H9 (cell line): ENCODE data around the gene LDLRAD4. TPM values are rescaled to one million over a fixed set of nuclear protein-coding genes. Genes with fewer than 3 reads are reported as not detected.

ENCODE experiments used
- DNase-seq: peaks from one replicate; pipeline ENCODE4 v3.0.0-alpha.2; 2017
- H2AFZ ChIP-seq: one replicate; pipeline ENCODE4 v1.6.1; 2013; ENCODE audit warnings: mild to moderate bottlenecking, low read length, control low read depth, moderate library complexity
- H2AK5ac ChIP-seq: 2 replicates; pipeline ENCODE4 v1.6.1; 2013; ENCODE audit warnings: low read length, control low read depth, mixed read lengths; ENCODE audit not compliant: insufficient read length
- H2BK120ac ChIP-seq: one replicate; pipeline ENCODE4 v1.6.1; 2013; ENCODE audit warnings: low read depth, mild to moderate bottlenecking, low read length, control low read depth, inconsistent platforms; ENCODE audit not compliant: poor library complexity, severe bottlenecking
- H2BK12ac ChIP-seq: 2 replicates; pipeline ENCODE4 v1.6.1; 2013; ENCODE audit warnings: low read length, control low read depth, mixed read lengths, low read depth; ENCODE audit not compliant: insufficient read length
- H2BK15ac ChIP-seq: 2 replicates; pipeline ENCODE4 v1.6.1; 2013; ENCODE audit warnings: low read depth, low read length, control low read depth
- H2BK20ac ChIP-seq: one replicate; pipeline ENCODE4 v1.6.1; 2013; ENCODE audit warnings: low read depth, mild to moderate bottlenecking, low read length, control low read depth, inconsistent platforms; ENCODE audit not compliant: poor library complexity, severe bottlenecking
- H2BK5ac ChIP-seq: 2 replicates; pipeline ENCODE4 v1.6.1; 2013; ENCODE audit warnings: low read length, control low read depth, mixed read lengths; ENCODE audit not compliant: insufficient read length
- H3K14ac ChIP-seq: 2 replicates; pipeline ENCODE4 v1.6.1; 2013; ENCODE audit warnings: low read length, control low read depth; ENCODE audit not compliant: insufficient read depth
- H3K18ac ChIP-seq: 2 replicates; pipeline ENCODE4 v1.6.1; 2013; ENCODE audit warnings: low read depth, mild to moderate bottlenecking, mixed read lengths, low read length, control low read depth; ENCODE audit not compliant: insufficient read length
- H3K23ac ChIP-seq: 2 replicates; pipeline ENCODE4 v1.6.1; 2013; ENCODE audit warnings: low read length, control low read depth, mixed read lengths, low read depth; ENCODE audit not compliant: insufficient read length
- H3K23me2 ChIP-seq: 2 replicates; pipeline ENCODE4 v1.6.1; 2013; ENCODE audit warnings: low read depth, mild to moderate bottlenecking, mixed read lengths, low read length, control low read depth; ENCODE audit not compliant: insufficient read length, poor library complexity, severe bottlenecking
- H3K27ac ChIP-seq: 2 replicates; pipeline ENCODE4 v1.5.1; 2013; ENCODE audit warnings: low read length, control low read depth, mixed read lengths, low read depth; ENCODE audit not compliant: insufficient read length
- H3K27me3 ChIP-seq: 2 replicates; pipeline ENCODE4 v1.6.1; 2013; ENCODE audit warnings: low read length, control low read depth, inconsistent platforms; ENCODE audit not compliant: insufficient read depth
- H3K4ac ChIP-seq: 2 replicates; pipeline ENCODE4 v1.6.1; 2013; ENCODE audit warnings: low read depth, mild to moderate bottlenecking, control low read depth, inconsistent platforms, low read length, moderate library complexity
- H3K4me1 ChIP-seq: 2 replicates; pipeline ENCODE4 v1.6.1; 2013; ENCODE audit warnings: low read length, control low read depth, inconsistent platforms; ENCODE audit not compliant: insufficient read depth
- H3K4me2 ChIP-seq: 2 replicates; pipeline ENCODE4 v1.6.1; 2013; ENCODE audit warnings: low read length, control low read depth, mixed read lengths; ENCODE audit not compliant: insufficient read length, insufficient read depth
- H3K56ac ChIP-seq: 2 replicates; pipeline ENCODE4 v1.6.1; 2013; ENCODE audit warnings: low read depth, mild to moderate bottlenecking, mixed read lengths, low read length, control low read depth; ENCODE audit not compliant: insufficient read length
- H3K79me1 ChIP-seq: 2 replicates; pipeline ENCODE4 v1.6.1; 2013; ENCODE audit warnings: low read depth, mild to moderate bottlenecking, moderate library complexity, low read length, control low read depth, inconsistent platforms; ENCODE audit not compliant: insufficient read depth, poor library complexity, severe bottlenecking
- H3K79me2 ChIP-seq: 2 replicates; pipeline ENCODE4 v1.6.1; 2013; ENCODE audit warnings: low read length, control low read depth, inconsistent platforms; ENCODE audit not compliant: insufficient read depth
- H3K9ac ChIP-seq: 2 replicates; pipeline ENCODE4 v1.6.1; 2013; ENCODE audit warnings: low read length, control low read depth, mixed read lengths; ENCODE audit not compliant: insufficient read length; ENCODE audit errors: extremely low read depth
- H3K9me3 ChIP-seq: one replicate; pipeline ENCODE4 v1.6.1; 2013; ENCODE audit warnings: low read depth, low read length, inconsistent platforms; ENCODE audit not compliant: control insufficient read depth
- H3T11ph ChIP-seq: one replicate; pipeline ENCODE4 v1.6.1; 2013; ENCODE audit warnings: mild to moderate bottlenecking, low read length, control low read depth, inconsistent platforms
- H4K20me1 ChIP-seq: one replicate; pipeline ENCODE4 v1.6.1; 2013; ENCODE audit not compliant: control insufficient read depth, insufficient read length, insufficient read depth
- H4K5ac ChIP-seq: 2 replicates; pipeline ENCODE4 v1.6.1; 2013; ENCODE audit warnings: low read depth, mild to moderate bottlenecking, mixed read lengths, low read length, control low read depth; ENCODE audit not compliant: insufficient read length
- H4K8ac ChIP-seq: replicated peaks from 2 replicates; pipeline ENCODE4 v1.6.1; 2013; ENCODE audit warnings: low read length, control low read depth, mixed read lengths, low read depth; ENCODE audit not compliant: insufficient read length
- H4K91ac ChIP-seq: 2 replicates; pipeline ENCODE4 v1.6.1; 2013; ENCODE audit warnings: low read depth, mild to moderate bottlenecking, moderate library complexity, mixed read lengths, low read length, control low read depth; ENCODE audit not compliant: insufficient read length
- H3K27ac Mint-ChIP-seq, 3 experiments: 2 replicates in 2 of 3; 3 replicates in 1 of 3; pipeline ENCODE4 v1.8.0; 2020 to 2021; ENCODE audit warnings: mixed read lengths in 3 of 3, mild to moderate bottlenecking in 1 of 3, moderate library complexity in 1 of 3
- H3K27me3 Mint-ChIP-seq: 2 replicates; pipeline ENCODE4 v1.8.0; 2021; ENCODE audit warnings: low read depth, mild to moderate bottlenecking, moderate library complexity, mixed read lengths
- H3K36me3 Mint-ChIP-seq, 3 experiments: 2 replicates in 2 of 3; 3 replicates in 1 of 3; pipeline ENCODE4 v1.8.0; 2020 to 2021; ENCODE audit warnings: low read depth in 3 of 3, mixed read lengths in 3 of 3; ENCODE audit not compliant: insufficient read depth in 1 of 3
- H3K4me1 Mint-ChIP-seq, 2 experiments: 2 replicates each; pipeline ENCODE4 v1.8.0; 2020; ENCODE audit warnings: mixed read lengths in 2 of 2
- H3K4me3 Mint-ChIP-seq, 2 experiments: 2 replicates in 1 of 2; 3 replicates in 1 of 2; pipeline ENCODE4 v1.8.0; 2020 to 2021; ENCODE audit warnings: mild to moderate bottlenecking in 2 of 2, mixed read lengths in 2 of 2, moderate library complexity in 1 of 2
- H3K9me3 Mint-ChIP-seq, 2 experiments: 2 replicates in 1 of 2; 3 replicates in 1 of 2; pipeline ENCODE4 v1.8.0; 2020; ENCODE audit warnings: mild to moderate bottlenecking in 2 of 2, mixed read lengths in 2 of 2, moderate library complexity in 1 of 2
- WGBS: extraction: QIAGEN DNeasy Blood & Tissue Kit; methylation state at CpG from one replicate; pipeline ENCODE4 v1.1.7; 2013; ENCODE audit warnings: missing lambda C conversion rate, low lambda C conversion rate, mixed read lengths; ENCODE audit not compliant: insufficient read length; ENCODE audit errors: extremely low coverage; 5-methylcytosine and 5-hydroxymethylcytosine counted together
- total RNA-seq: library from RNA; stranded (reverse); gene quantifications from 2 replicates; pipeline ENCODE4 v1.2.1, GENCODE V29; 2021
- TF ChIP-seq, protein P1 (sequence below): fragments of 200-600 bp; sonication (generic); conservative IDR thresholded peaks from 3 replicates; pipeline ENCODE4 v1.8.0; 2021; ENCODE audit warnings: antibody characterized with exemption, mild to moderate bottlenecking

The LDLRAD4 gene
- total RNA-seq, 1 experiment from 2014 or later: 3.9 TPM

GRCh38 chr18:13375302-13376255, 157.0 kb downstream of the LDLRAD4 start:
- Mint-ChIP-seq H3K4me3 (no peak overlapping the region), H3K27ac (peak overlapping the region in 1 of 3 experiments; percentile 92; a peak in 2 of 7 replicates), H3K4me1 (peaks cover 16 to 20% of the 10 kb centered on the region in 2 experiments), H3K27me3 (peaks cover 2% of the 10 kb centered on the region; the same call in 1 of the 2 replicates), H3K36me3 (no peaks in the 10 kb centered on the region), H3K9me3 (no peaks in the 10 kb centered on the region)
- no peaks in the 10 kb centered on the region for H3K23me2 ChIP-seq
- H3K14ac ChIP-seq: no peak overlapping the region
- no peaks in the 10 kb centered on the region for H3K4me1 ChIP-seq
- H2AK5ac ChIP-seq: no peak overlapping the region
- H4K91ac ChIP-seq: no peak overlapping the region
- no peak overlapping the region for H4K5ac ChIP-seq
- H3K79me2 ChIP-seq: no peaks in the 10 kb centered on the region
- no peak overlapping the region for H3K18ac ChIP-seq
- no peak overlapping the region for H2BK15ac ChIP-seq
- H4K8ac ChIP-seq: no peak overlapping the region
- no peak overlapping the region for H3K56ac ChIP-seq
- no peak overlapping the region for H2BK20ac ChIP-seq
- H2BK5ac ChIP-seq: no peak overlapping the region
- no peak overlapping the region for H3K9ac ChIP-seq
- H3T11ph ChIP-seq: no peak overlapping the region
- no CpG with 5 or more reads among the region's 19 CpGs for WGBS
- no peak overlapping the region for H3K4me2 ChIP-seq
- no peak overlapping the region for H2BK120ac ChIP-seq
- H3K9me3 ChIP-seq: no peaks in the 10 kb centered on the region
- no peak overlapping the region for H2BK12ac ChIP-seq
- H2AFZ ChIP-seq: no peak overlapping the region
- no peaks in the 10 kb centered on the region for H3K79me1 ChIP-seq
- no peak overlapping the region for H3K4ac ChIP-seq
- no peak overlapping the region for H3K23ac ChIP-seq
- no peaks in the 10 kb centered on the region for H3K27me3 ChIP-seq
- TF ChIP-seq, protein P1, sequence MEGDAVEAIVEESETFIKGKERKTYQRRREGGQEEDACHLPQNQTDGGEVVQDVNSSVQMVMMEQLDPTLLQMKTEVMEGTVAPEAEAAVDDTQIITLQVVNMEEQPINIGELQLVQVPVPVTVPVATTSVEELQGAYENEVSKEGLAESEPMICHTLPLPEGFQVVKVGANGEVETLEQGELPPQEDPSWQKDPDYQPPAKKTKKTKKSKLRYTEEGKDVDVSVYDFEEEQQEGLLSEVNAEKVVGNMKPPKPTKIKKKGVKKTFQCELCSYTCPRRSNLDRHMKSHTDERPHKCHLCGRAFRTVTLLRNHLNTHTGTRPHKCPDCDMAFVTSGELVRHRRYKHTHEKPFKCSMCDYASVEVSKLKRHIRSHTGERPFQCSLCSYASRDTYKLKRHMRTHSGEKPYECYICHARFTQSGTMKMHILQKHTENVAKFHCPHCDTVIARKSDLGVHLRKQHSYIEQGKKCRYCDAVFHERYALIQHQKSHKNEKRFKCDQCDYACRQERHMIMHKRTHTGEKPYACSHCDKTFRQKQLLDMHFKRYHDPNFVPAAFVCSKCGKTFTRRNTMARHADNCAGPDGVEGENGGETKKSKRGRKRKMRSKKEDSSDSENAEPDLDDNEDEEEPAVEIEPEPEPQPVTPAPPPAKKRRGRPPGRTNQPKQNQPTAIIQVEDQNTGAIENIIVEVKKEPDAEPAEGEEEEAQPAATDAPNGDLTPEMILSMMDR: no peak
- H3K27ac ChIP-seq: no peak overlapping the region
- no peak for DNase-seq
- H4K20me1 ChIP-seq: no peaks in the 10 kb centered on the region
